Parathyroid adenoma (tissue), 2 donors: Measurements from ENCODE around the gene PIP4K2C.
"Not testable (repeated sequence)": the region's sequence is repeated elsewhere in the genome, so short reads cannot be mapped to it uniquely, and the experiment has no call there.

ENCODE experiments used
- H2AFZ ChIP-seq: fragments of 300-600 bp; sonication (generic); one replicate; pipeline ENCODE4 v1.7.0; 2017; ENCODE audit warnings: antibody characterized with exemption, mild to moderate bottlenecking
- H3K27ac ChIP-seq: fragments of 300-600 bp; sonication (generic); one replicate; pipeline ENCODE4 v1.7.0; 2017
- H3K27me3 ChIP-seq: fragments of 300-600 bp; sonication (generic); one replicate; pipeline ENCODE4 v1.7.0; 2017; ENCODE audit warnings: low read length; ENCODE audit not compliant: control insufficient read depth, insufficient read depth
- H3K36me3 ChIP-seq: fragments of 300-600 bp; sonication (generic); one replicate; pipeline ENCODE4 v1.7.0; 2017; ENCODE audit warnings: low read length; ENCODE audit not compliant: control insufficient read depth, insufficient read depth
- H3K4me1 ChIP-seq: fragments of 300-600 bp; sonication (generic); one replicate; pipeline ENCODE4 v1.7.0; 2017; ENCODE audit warnings: control low read depth
- H3K4me2 ChIP-seq: fragments of 300-600 bp; sonication (generic); one replicate; pipeline ENCODE4 v1.7.0; 2017; ENCODE audit warnings: low read length
- H3K4me3 ChIP-seq: fragments of 300-600 bp; sonication (generic); one replicate; pipeline ENCODE4 v1.7.0; 2017; ENCODE audit warnings: low read depth, low read length
- H3K79me2 ChIP-seq: fragments of 300-600 bp; sonication (generic); one replicate; pipeline ENCODE4 v1.7.0; 2017; ENCODE audit warnings: control low read depth
- H3K9ac ChIP-seq: fragments of 300-600 bp; sonication (generic); one replicate; pipeline ENCODE4 v1.7.0; 2017; ENCODE audit warnings: mild to moderate bottlenecking
- H3K9me3 ChIP-seq: fragments of 300-600 bp; sonication (generic); one replicate; pipeline ENCODE4 v1.7.0; 2017; ENCODE audit warnings: low read length; ENCODE audit not compliant: control insufficient read depth
- CTCF ChIP-seq: fragments of 300-600 bp; sonication (generic); IDR thresholded peaks from one replicate; pipeline ENCODE4 v1.7.0; 2017; ENCODE audit warnings: antibody characterized with exemption, mild to moderate bottlenecking
- donor health status: primary hyperparathyroidism.

PIP4K2C gene

DNA sequence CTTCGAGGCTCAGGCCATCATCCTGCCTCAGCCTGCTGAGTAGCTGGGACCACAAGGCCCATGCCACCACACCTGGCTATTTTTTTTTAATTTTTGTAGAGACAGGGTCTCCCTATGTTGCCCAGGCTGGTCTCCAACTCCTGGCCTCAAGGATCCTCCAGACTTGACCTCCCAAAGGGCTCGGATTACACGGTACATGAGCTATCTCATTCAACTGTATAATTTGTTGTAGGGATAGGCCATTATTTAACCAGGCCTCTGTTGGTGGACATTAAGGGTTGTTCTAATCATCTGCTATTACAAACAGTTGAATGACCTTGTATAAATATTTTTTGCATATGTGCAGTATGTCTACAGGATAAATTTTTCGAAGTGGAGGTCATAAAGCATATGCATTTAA, 32.1 kb upstream of the PIP4K2C start:
- H3K27me3 ChIP-seq: no peaks in the 10 kb centered on the region
- no peaks in the 10 kb centered on the region for H3K79me2 ChIP-seq
- H3K9ac ChIP-seq: no peak overlapping the region
- H3K4me1 ChIP-seq: no peaks in the 10 kb centered on the region
- H3K4me3 ChIP-seq: no peak overlapping the region
- no peak overlapping the region for H3K4me2 ChIP-seq
- H3K9me3 ChIP-seq: no peaks in the 10 kb centered on the region
- H3K27ac ChIP-seq: no peak overlapping the region
- H2AFZ ChIP-seq: no peak overlapping the region
- no peak for TF ChIP-seq CTCF
- no peaks in the 10 kb centered on the region for H3K36me3 ChIP-seq

DNA sequence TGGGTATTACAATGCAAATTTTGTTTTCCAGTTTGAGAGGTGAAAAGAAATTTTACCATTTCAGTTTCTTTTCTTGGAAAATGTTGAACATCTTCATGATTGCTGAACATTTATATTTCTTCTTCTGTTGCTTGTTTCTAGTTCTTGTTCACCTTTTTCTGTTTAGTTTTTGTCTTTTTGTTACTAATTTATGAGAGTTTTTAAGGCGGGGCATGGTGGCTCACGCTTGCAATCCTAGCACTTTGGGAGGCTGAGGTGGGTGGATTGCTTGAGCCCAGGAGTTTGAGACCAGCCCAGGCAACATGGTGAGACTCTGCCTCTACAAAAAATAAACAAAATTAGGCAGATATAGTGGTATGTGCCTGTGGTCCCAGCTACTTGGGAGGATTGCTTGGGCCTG, 30.5 kb upstream of the PIP4K2C start:
- no peak for TF ChIP-seq CTCF
- no peaks in the 10 kb centered on the region for H3K36me3 ChIP-seq
- no peaks in the 10 kb centered on the region for H3K79me2 ChIP-seq

DNA sequence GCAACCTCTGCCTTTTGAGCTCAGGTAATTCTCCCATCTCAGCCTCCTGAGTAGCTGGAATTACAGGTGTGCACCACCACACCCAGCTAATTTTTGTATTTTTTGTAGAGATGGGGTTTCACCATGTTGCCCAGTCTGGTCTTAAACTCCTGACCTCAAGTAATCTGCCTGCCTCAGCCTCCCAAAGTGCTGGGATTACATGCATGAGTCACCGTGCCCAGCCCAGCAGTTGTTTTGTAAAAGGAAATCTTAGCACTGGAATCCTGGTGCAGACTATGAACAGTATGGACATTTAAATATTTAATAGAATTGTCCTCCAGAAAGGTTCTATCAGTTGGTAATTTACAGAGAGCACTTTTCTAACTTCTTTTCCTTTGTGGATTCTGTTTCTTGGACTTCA, 29.9 kb upstream of the PIP4K2C start:
- not testable (repeated sequence) for H3K9ac ChIP-seq

More for the DNA sequence above, 30.5 kb upstream of the PIP4K2C start:
- Histone ChIP-seq H3K9ac (no peak overlapping the region), H3K4me2 (no peak overlapping the region), H2AFZ (no peak overlapping the region), H3K9me3 (no peaks in the 10 kb centered on the region), H3K4me1 (no peaks in the 10 kb centered on the region), H3K27ac (no peak overlapping the region), H3K27me3 (no peaks in the 10 kb centered on the region), H3K4me3 (no peak overlapping the region)

DNA sequence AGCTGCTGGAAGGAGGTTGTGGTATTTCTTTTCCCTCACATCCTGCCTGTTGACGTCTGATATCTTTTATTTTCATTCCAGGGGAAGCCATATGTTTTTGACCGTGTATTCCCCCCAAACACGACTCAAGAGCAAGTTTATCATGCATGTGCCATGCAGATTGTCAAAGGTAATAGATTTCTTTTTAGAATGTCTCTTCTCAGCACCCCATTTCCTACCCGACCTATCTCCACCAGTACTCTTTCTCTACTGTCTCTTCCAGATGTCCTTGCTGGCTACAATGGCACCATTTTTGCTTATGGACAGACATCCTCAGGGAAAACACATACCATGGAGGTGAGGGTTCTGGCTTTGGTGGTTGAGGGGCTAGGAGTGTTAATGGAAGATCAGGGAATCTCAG, 27.6 kb upstream of the PIP4K2C start:
- Histone ChIP-seq H3K9ac (no peak overlapping the region), H2AFZ (no peak overlapping the region), H3K4me2 (no peak overlapping the region), H3K27me3 (no peaks in the 10 kb centered on the region), H3K4me1 (no peaks in the 10 kb centered on the region), H3K79me2 (no peaks in the 10 kb centered on the region), H3K4me3 (no peak overlapping the region), H3K27ac (no peak overlapping the region), H3K9me3 (no peaks in the 10 kb centered on the region), H3K36me3 (no peaks in the 10 kb centered on the region)
- no peak for TF ChIP-seq CTCF

More for the DNA sequence above, 29.9 kb upstream of the PIP4K2C start:
- H3K36me3 ChIP-seq, H2AFZ ChIP-seq, H3K4me3 ChIP-seq, H3K27me3 ChIP-seq, H3K79me2 ChIP-seq, H3K9me3 ChIP-seq, H3K27ac ChIP-seq, H3K4me1 ChIP-seq, H3K4me2 ChIP-seq: not testable (repeated sequence)

DNA sequence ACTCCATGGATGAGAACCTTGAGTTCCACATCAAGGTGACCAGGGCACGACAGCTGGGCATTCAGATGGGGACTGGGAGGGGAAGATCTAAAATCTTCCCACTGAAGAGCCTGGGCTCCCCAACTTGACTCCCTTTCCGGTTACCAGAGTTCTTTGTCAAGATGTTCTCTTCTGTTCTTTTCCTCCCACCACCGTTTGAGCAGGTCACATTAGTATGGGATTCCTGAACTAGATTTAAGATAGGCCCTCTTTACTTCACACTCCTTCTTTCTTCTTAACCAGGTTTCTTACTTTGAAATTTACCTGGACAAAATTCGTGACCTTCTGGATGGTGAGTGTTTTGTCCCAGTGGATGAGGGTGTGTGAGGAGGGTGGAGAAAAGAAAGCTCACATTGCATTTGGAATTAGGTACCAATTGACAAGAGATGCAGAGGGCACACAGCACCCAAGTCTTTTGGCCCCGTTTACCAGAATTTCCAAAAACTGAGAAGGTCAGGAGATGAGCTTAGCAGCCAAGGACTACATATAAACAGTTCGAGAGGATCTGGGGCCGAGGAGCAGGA, 26.7 kb upstream of the PIP4K2C start:
- Histone ChIP-seq H3K27ac (no peak overlapping the region), H3K4me3 (no peak overlapping the region), H3K4me2 (no peak overlapping the region), H3K36me3 (no peaks in the 10 kb centered on the region), H3K79me2 (peaks cover under 1% of the 10 kb centered on the region), H3K9me3 (no peaks in the 10 kb centered on the region), H2AFZ (no peak overlapping the region), H3K9ac (no peak overlapping the region), H3K4me1 (no peaks in the 10 kb centered on the region), H3K27me3 (no peaks in the 10 kb centered on the region)
- no peak for TF ChIP-seq CTCF
